Uterus (tissue), 2 donors: Measurements from ENCODE around the gene DSEL.

Source experiments
- CTCF ChIP-seq, 4 experiments: fragments of 200-600 bp in 2 of 4; fragments of 450-650 bp in 2 of 4; sonication (generic) in 2 of 4; IDR thresholded peaks; one replicate each; pipeline ENCODE4 v1.5.1; 2016 to 2019; ENCODE audit warnings: antibody characterized with exemption in 4 of 4, mild to moderate bottlenecking in 2 of 4, moderate library complexity in 1 of 4
- POLR2A ChIP-seq, 2 donors: fragments of 450-650 bp; IDR thresholded peaks; one replicate each; pipeline ENCODE4 v1.6.1; 2016; ENCODE audit warnings: antibody characterized with exemption in 2 of 2, mild to moderate bottlenecking in 1 of 2, moderate library complexity in 1 of 2

- TF ChIP-seq CTCF (IDR thresholded peaks at IDR 0.05) = no peak
- TF ChIP-seq POLR2A (IDR thresholded peaks at IDR 0.05) = no peak
Observed at GRCh38 chr18:67483237-67483636, 33.3 kb downstream of the DSEL start.
